ENCODE measurements around the gene SLC26A11. TPM values are rescaled to one million over a fixed set of nuclear protein-coding genes. Genes with fewer than 3 reads are reported as not detected.
A peak's percentile ranks its signal among the peaks of the same experiment; 100 is the strongest.
"Not testable (repeated sequence)": the region's sequence is repeated elsewhere in the genome, so short reads cannot be mapped to it uniquely, and the experiment has no call there.

The SLC26A11 gene
- total and polyA plus RNA-seq, 7 donors, result 2.2 to 5.1 (median 3.2) TPM

GRCh38 chr17:80270104-80270503, 49.9 kb downstream of the SLC26A11 start:
- 80 to 81% (median 80%) methylated on average over 10 of the region's 10 CpGs for WGBS, 3 donors
- TF ChIP-seq CTCF (IDR thresholded peaks at IDR 0.05), result no peak
- no peaks in the 10 kb centered on the region for H3K27me3 ChIP-seq (ENCODE audit: insufficient read depth in 3 of 3, low read length in 2 of 3)
- DNase-seq, result no peak
- no peak overlapping the region for H3K4me3 ChIP-seq
- intact Hi-C loops (cut with DNase I), result no loop called here
- H3K4me1 ChIP-seq, result no peaks in the 10 kb centered on the region
- ATAC-seq, result peak in 1 of 4 donors; percentile 27
- H3K36me3 ChIP-seq (ENCODE audit: insufficient read depth in 1 of 2, low read depth in 1 of 2), result peaks cover 0 to 64% of the 10 kb centered on the region in 2 donors
- no peak overlapping the region for H3K27ac ChIP-seq
- H3K9me3 ChIP-seq, result no peaks in the 10 kb centered on the region

GRCh38 chr17:80270836-80271235, 50.6 kb downstream of the SLC26A11 start:
- WGBS, 3 donors, result 82 to 84% (median 83%) methylated on average over 4 of the region's 4 CpGs
- DNase-seq (no peak), ATAC-seq (peak; percentile 44 to 65 (median 56))
- Histone ChIP-seq H3K27ac (no peak overlapping the region), H3K9me3 (no peaks in the 10 kb centered on the region), H3K36me3 (ENCODE audit: insufficient read depth in 1 of 2, low read depth in 1 of 2) (peaks cover 0 to 56% of the 10 kb centered on the region in 2 donors), H3K4me1 (no peaks in the 10 kb centered on the region), H3K4me3 (no peak overlapping the region), H3K27me3 (ENCODE audit: insufficient read depth in 3 of 3, low read length in 2 of 3) (no peaks in the 10 kb centered on the region)
- intact Hi-C loops (cut with DNase I), result no loop called here
- no peak for TF ChIP-seq CTCF (IDR thresholded peaks at IDR 0.05)

- TF ChIP-seq CTCF (IDR thresholded peaks at IDR 0.05), result no peak
- Histone ChIP-seq H3K27me3 (ENCODE audit: insufficient read depth in 3 of 3, low read length in 2 of 3) (no peaks in the 10 kb centered on the region), H3K4me3 (no peak overlapping the region), H3K27ac (no peak overlapping the region), H3K9me3 (no peaks in the 10 kb centered on the region), H3K36me3 (ENCODE audit: insufficient read depth in 1 of 2, low read depth in 1 of 2) (peaks cover 0 to 41% of the 10 kb centered on the region in 2 donors), H3K4me1 (no peaks in the 10 kb centered on the region)
- intact Hi-C loops (cut with DNase I), result no loop called here
- 80 to 82% (median 81%) methylated on average over 10 of the region's 10 CpGs for WGBS, 3 donors
- ATAC-seq, result no peak
- no peak for DNase-seq
These were observed 52.1 kb downstream of the SLC26A11 start for GRCh38 chr17:80272366-80272765.

GRCh38 chr17:80274331-80274730, 54.1 kb downstream of the SLC26A11 start:
- Histone ChIP-seq H3K4me1 (peaks cover 18% of the 10 kb centered on the region), H3K27me3 (ENCODE audit: insufficient read depth in 3 of 3, low read length in 2 of 3) (no peaks in the 10 kb centered on the region), H3K4me3 (no peak overlapping the region), H3K27ac (no peak overlapping the region), H3K9me3 (no peaks in the 10 kb centered on the region), H3K36me3 (ENCODE audit: insufficient read depth in 1 of 2, low read depth in 1 of 2) (peaks cover 0 to 25% of the 10 kb centered on the region in 2 donors)
- DNase-seq (no peak), ATAC-seq (no peak)
- intact Hi-C loops (cut with DNase I), result no loop called here
- 81 to 86% (median 83%) methylated on average over 9 of the region's 9 CpGs for WGBS, 3 donors
- TF ChIP-seq CTCF (IDR thresholded peaks at IDR 0.05), result no peak

GRCh38 chr17:80274871-80275449, 54.7 kb downstream of the SLC26A11 start:
- no peak for TF ChIP-seq CTCF (IDR thresholded peaks at IDR 0.05)
- no peak overlapping the region for H3K27ac ChIP-seq
- H3K4me3 ChIP-seq, result no peak overlapping the region
- ATAC-seq (peak in 1 of 4 donors; percentile 15), DNase-seq (no peak)
- peaks cover 0 to 22% of the 10 kb centered on the region in 2 donors for H3K36me3 ChIP-seq (ENCODE audit: insufficient read depth in 1 of 2, low read depth in 1 of 2)
- 81 to 92% (median 90%) methylated on average over 4 of the region's 4 CpGs for WGBS, 3 donors
- intact Hi-C loops (cut with DNase I), result no loop called here
- H3K9me3 ChIP-seq, result no peaks in the 10 kb centered on the region
- no peaks in the 10 kb centered on the region for H3K27me3 ChIP-seq (ENCODE audit: insufficient read depth in 3 of 3, low read length in 2 of 3)
- peaks cover 19% of the 10 kb centered on the region for H3K4me1 ChIP-seq

GRCh38 chr17:80275857-80276256, 55.6 kb downstream of the SLC26A11 start:
- H3K27me3 ChIP-seq (ENCODE audit: insufficient read depth in 3 of 3, low read length in 2 of 3); H3K9me3 ChIP-seq; ATAC-seq; H3K27ac ChIP-seq; H3K4me3 ChIP-seq; DNase-seq; intact Hi-C loops (cut with DNase I): not testable (repeated sequence)
- Histone ChIP-seq H3K4me1 (peaks cover 23% of the 10 kb centered on the region), H3K36me3 (ENCODE audit: insufficient read depth in 1 of 2, low read depth in 1 of 2) (peaks cover 0 to 22% of the 10 kb centered on the region in 2 donors)
- 98 to 99% (median 99%) methylated on average over 8 of the region's 8 CpGs for WGBS, 3 donors
